ENCODE measurements around the gene RHBG.
"Not testable (repeated sequence)": the region's sequence is repeated elsewhere in the genome, so short reads cannot be mapped to it uniquely, and the experiment has no call there.

The RHBG gene

GRCh38 chr1:156360534-156360933 lies 8.5 kb upstream of the RHBG start:
- DNase-seq: no peak

- no peak for DNase-seq
Measured at GRCh38 chr1:156365754-156366153, 3.3 kb upstream of the RHBG start.

GRCh38 chr1:156366378-156367166 lies 2.4 kb upstream of the RHBG start:
- no peak for DNase-seq

- DNase-seq: no peak
Measured at GRCh38 chr1:156367383-156368156, 1.4 kb upstream of the RHBG start.

- no peak for DNase-seq
Measured at GRCh38 chr1:156368157-156368658, 803 bp upstream of the RHBG start.

- DNase-seq: not testable (repeated sequence)
Measured at GRCh38 chr1:156369685-156370286, 775 bp downstream of the RHBG start.

GRCh38 chr1:156371553-156372264 lies 2.7 kb downstream of the RHBG start:
- no peak for DNase-seq

- no peak for DNase-seq
Measured at GRCh38 chr1:156372265-156372586, 3.2 kb downstream of the RHBG start.

GRCh38 chr1:156372876-156373275 lies 3.9 kb downstream of the RHBG start:
- no peak for DNase-seq

GRCh38 chr1:156373546-156373945 lies 4.5 kb downstream of the RHBG start:
- DNase-seq: no peak

- DNase-seq: no peak
Measured at GRCh38 chr1:156376146-156376545, 7.1 kb downstream of the RHBG start.

- DNase-seq: no peak
Measured at GRCh38 chr1:156376958-156377919, 8.2 kb downstream of the RHBG start.

GRCh38 chr1:156378557-156378956 lies 9.5 kb downstream of the RHBG start:
- DNase-seq: no peak

GRCh38 chr1:156379420-156380165 lies 10.6 kb downstream of the RHBG start:
- DNase-seq: no peak

- no peak for DNase-seq
Measured at GRCh38 chr1:156382561-156382960, 13.6 kb downstream of the RHBG start.

GRCh38 chr1:156383023-156383422 lies 14.0 kb downstream of the RHBG start:
- peak; percentile 78 for DNase-seq

- DNase-seq: no peak
Measured at GRCh38 chr1:156384007-156384406, 15.0 kb downstream of the RHBG start.

GRCh38 chr1:156384658-156385057 lies 15.6 kb downstream of the RHBG start:
- no peak for DNase-seq

- DNase-seq: peak; percentile 78
Measured at GRCh38 chr1:156385534-156386031, 16.6 kb downstream of the RHBG start.

- no peak for DNase-seq
Measured at GRCh38 chr1:156386134-156386901, 17.3 kb downstream of the RHBG start.
